ENCODE results near the gene FYN.

Gene FYN

GRCh38 chr6:111857674-111858337 lies 15.4 kb downstream of the FYN start:
- no peak for TF ChIP-seq CTCF (IDR thresholded peaks at IDR 0.05; ENCODE audit: low read depth, low read length)
- Histone ChIP-seq H3K4me3 (ENCODE audit: low read depth, low read length) (no peak overlapping the region), H3K36me3 (no peaks in the 10 kb centered on the region), H3K27me3 (ENCODE audit: insufficient read depth, low read depth, severe bottlenecking) (no peaks in the 10 kb centered on the region), H3K9me3 (ENCODE audit: severe bottlenecking) (no peaks in the 10 kb centered on the region), H3K27ac (no peak overlapping the region)
- DNase-seq = no peak

GRCh38 chr6:111855753-111856152 lies 17.5 kb downstream of the FYN start:
- no peaks in the 10 kb centered on the region for H3K9me3 ChIP-seq (ENCODE audit: severe bottlenecking)
- no peak overlapping the region for H3K27ac ChIP-seq
- H3K4me3 ChIP-seq (ENCODE audit: low read depth, low read length) = no peak overlapping the region
- no peak for TF ChIP-seq CTCF (IDR thresholded peaks at IDR 0.05; ENCODE audit: low read depth, low read length)
- no peaks in the 10 kb centered on the region for H3K27me3 ChIP-seq (ENCODE audit: insufficient read depth, low read depth, severe bottlenecking)
- H3K36me3 ChIP-seq = no peaks in the 10 kb centered on the region
- DNase-seq = no peak

GRCh38 chr6:111854683-111855082 lies 18.6 kb downstream of the FYN start:
- H3K4me3 ChIP-seq (ENCODE audit: low read depth, low read length) = no peak overlapping the region
- H3K36me3 ChIP-seq = no peaks in the 10 kb centered on the region
- H3K9me3 ChIP-seq (ENCODE audit: severe bottlenecking) = no peaks in the 10 kb centered on the region
- no peak for TF ChIP-seq CTCF (IDR thresholded peaks at IDR 0.05; ENCODE audit: low read depth, low read length)
- no peak for DNase-seq
- H3K27ac ChIP-seq = no peak overlapping the region
- no peaks in the 10 kb centered on the region for H3K27me3 ChIP-seq (ENCODE audit: insufficient read depth, low read depth, severe bottlenecking)

GRCh38 chr6:111852725-111853124 lies 20.5 kb downstream of the FYN start:
- TF ChIP-seq CTCF (IDR thresholded peaks at IDR 0.05; ENCODE audit: low read depth, low read length) = no peak
- H3K27ac ChIP-seq = no peak overlapping the region
- no peaks in the 10 kb centered on the region for H3K9me3 ChIP-seq (ENCODE audit: severe bottlenecking)
- H3K27me3 ChIP-seq (ENCODE audit: insufficient read depth, low read depth, severe bottlenecking) = no peaks in the 10 kb centered on the region
- no peak for DNase-seq
- no peaks in the 10 kb centered on the region for H3K36me3 ChIP-seq
- H3K4me3 ChIP-seq (ENCODE audit: low read depth, low read length) = no peak overlapping the region

- no peaks in the 10 kb centered on the region for H3K36me3 ChIP-seq
- DNase-seq = no peak
- no peaks in the 10 kb centered on the region for H3K9me3 ChIP-seq (ENCODE audit: severe bottlenecking)
- H3K27ac ChIP-seq = no peak overlapping the region
- H3K27me3 ChIP-seq (ENCODE audit: insufficient read depth, low read depth, severe bottlenecking) = no peaks in the 10 kb centered on the region
- TF ChIP-seq CTCF (IDR thresholded peaks at IDR 0.05; ENCODE audit: low read depth, low read length) = no peak
- no peak overlapping the region for H3K4me3 ChIP-seq (ENCODE audit: low read depth, low read length)
Measured at GRCh38 chr6:111850295-111850937, 22.8 kb downstream of the FYN start.

- H3K27ac ChIP-seq = no peak overlapping the region
- no peaks in the 10 kb centered on the region for H3K36me3 ChIP-seq
- TF ChIP-seq CTCF (IDR thresholded peaks at IDR 0.05; ENCODE audit: low read depth, low read length) = no peak
Measured at GRCh38 chr6:111849298-111849697, 24.0 kb downstream of the FYN start.

More at GRCh38 chr6:111849298-111849697, 24.0 kb downstream of the FYN start:
- H3K27me3 ChIP-seq (ENCODE audit: insufficient read depth, low read depth, severe bottlenecking) = no peaks in the 10 kb centered on the region
- H3K9me3 ChIP-seq (ENCODE audit: severe bottlenecking) = no peaks in the 10 kb centered on the region
- no peak for DNase-seq
- H3K4me3 ChIP-seq (ENCODE audit: low read depth, low read length) = no peak overlapping the region
